DOHH2 (cell line): ENCODE data around the gene TIGAR.

Experiments used
- H3F3A ChIP-seq: fragments of 200-600 bp; sonication (generic), shearing (Covaris generic); 2 replicates; pipeline ENCODE4 v1.6.0; 2016; ENCODE audit warnings: antibody characterized with exemption, mild to moderate bottlenecking; ENCODE audit not compliant: control insufficient read depth, insufficient read depth
- H3K27ac ChIP-seq: fragments of 200-600 bp; sonication (generic); 2 replicates; pipeline ENCODE4 v1.5.1; 2014; ENCODE audit warnings: low read depth, mild to moderate bottlenecking, low read length, moderate library complexity
- H3K27me3 ChIP-seq: fragments of 200-600 bp; sonication (generic); 2 replicates; pipeline ENCODE4 v1.6.1; 2014; ENCODE audit warnings: mild to moderate bottlenecking, low read length, mixed read lengths; ENCODE audit not compliant: control insufficient read depth
- H3K36me3 ChIP-seq: fragments of 200-600 bp; sonication (generic); 2 replicates; pipeline ENCODE4 v1.6.1; 2014; ENCODE audit warnings: mild to moderate bottlenecking, low read length, moderate library complexity, mixed read lengths; ENCODE audit not compliant: control insufficient read depth
- H3K4me1 ChIP-seq: fragments of 200-600 bp; sonication (generic); 2 replicates; pipeline ENCODE4 v1.6.1; 2014; ENCODE audit warnings: mild to moderate bottlenecking, low read length, mixed read lengths; ENCODE audit not compliant: control insufficient read depth
- H3K4me2 ChIP-seq: fragments of 200-600 bp; sonication (generic); 2 replicates; pipeline ENCODE4 v1.6.0; 2014; ENCODE audit warnings: mild to moderate bottlenecking, low read length, moderate library complexity
- H3K4me3 ChIP-seq: fragments of 200-600 bp; sonication (generic); 2 replicates; pipeline ENCODE4 v1.5.1; 2014; ENCODE audit warnings: mild to moderate bottlenecking, low read length, mixed read lengths
- H3K79me2 ChIP-seq: fragments of 200-600 bp; sonication (generic); 2 replicates; pipeline ENCODE4 v1.6.1; 2014; ENCODE audit warnings: mild to moderate bottlenecking, low read length, mixed read lengths; ENCODE audit not compliant: control insufficient read depth
- H3K9me2 ChIP-seq: fragments of 200-600 bp; sonication (generic); replicated peaks from 2 replicates; pipeline ENCODE4 v1.6.1; 2014; ENCODE audit warnings: mild to moderate bottlenecking, low read length, mixed read lengths; ENCODE audit not compliant: control insufficient read depth
- H3K9me3 ChIP-seq: fragments of 200-600 bp; sonication (generic); 2 replicates; pipeline ENCODE4 v1.6.1; 2014; ENCODE audit warnings: antibody characterized with exemption, low read length, mixed read lengths; ENCODE audit not compliant: control insufficient read depth, insufficient read depth
- H4K20me1 ChIP-seq: fragments of 200-600 bp; sonication (generic); 2 replicates; pipeline ENCODE4 v1.6.0; 2014; ENCODE audit warnings: low read depth, mild to moderate bottlenecking, antibody characterized with exemption, low read length, moderate library complexity; ENCODE audit not compliant: control insufficient read depth, insufficient read depth
- EZH2phosphoT487 ChIP-seq: fragments of 200-600 bp; sonication (generic); IDR thresholded peaks from 2 replicates; pipeline ENCODE4 v1.6.1; 2017; ENCODE audit warnings: borderline replicate concordance, mild to moderate bottlenecking, antibody characterized with exemption, low read length, moderate library complexity, mixed read lengths
- TF ChIP-seq, protein P1 (sequence below): fragments of 200-600 bp; sonication (generic); IDR thresholded peaks from one replicate; pipeline ENCODE4 v1.5.1; 2014; ENCODE audit warnings: antibody characterized with exemption, mild to moderate bottlenecking, low read depth, low read length; ENCODE audit not compliant: poor library complexity, severe bottlenecking

The TIGAR gene

DNA sequence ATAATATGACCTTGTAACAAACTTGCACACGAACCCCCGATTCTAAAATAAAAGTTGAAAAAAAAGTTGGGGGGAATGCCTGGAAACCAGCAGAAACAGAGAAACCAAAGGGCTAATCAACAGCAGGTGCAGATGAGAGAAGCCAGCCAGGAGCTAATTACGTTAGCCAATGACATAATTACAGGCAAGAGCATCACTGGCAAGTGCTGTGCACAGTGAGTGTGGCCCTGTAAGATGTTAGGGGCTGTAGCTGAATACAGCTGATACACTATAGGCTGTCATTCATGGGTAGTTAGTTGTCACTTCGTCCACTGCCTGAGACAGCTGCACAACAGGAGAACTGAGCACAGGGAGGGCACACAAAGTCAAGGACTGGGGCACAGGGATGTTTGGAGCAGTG, 65.8 kb downstream of the TIGAR start:
- Histone ChIP-seq H3K36me3 (no peaks in the 10 kb centered on the region), H3K9me3 (no peaks in the 10 kb centered on the region), H3K27ac (no peak overlapping the region), H3K79me2 (no peaks in the 10 kb centered on the region), H3K4me1 (no peaks in the 10 kb centered on the region), H4K20me1 (no peaks in the 10 kb centered on the region), H3F3A (no peaks in the 10 kb centered on the region), H3K9me2 (no peaks in the 10 kb centered on the region), H3K4me3 (no peak overlapping the region), H3K4me2 (no peak overlapping the region), H3K27me3 (peaks cover 8% of the 10 kb centered on the region; the same call in 1 of the 2 replicates)
- TF ChIP-seq, protein P1, sequence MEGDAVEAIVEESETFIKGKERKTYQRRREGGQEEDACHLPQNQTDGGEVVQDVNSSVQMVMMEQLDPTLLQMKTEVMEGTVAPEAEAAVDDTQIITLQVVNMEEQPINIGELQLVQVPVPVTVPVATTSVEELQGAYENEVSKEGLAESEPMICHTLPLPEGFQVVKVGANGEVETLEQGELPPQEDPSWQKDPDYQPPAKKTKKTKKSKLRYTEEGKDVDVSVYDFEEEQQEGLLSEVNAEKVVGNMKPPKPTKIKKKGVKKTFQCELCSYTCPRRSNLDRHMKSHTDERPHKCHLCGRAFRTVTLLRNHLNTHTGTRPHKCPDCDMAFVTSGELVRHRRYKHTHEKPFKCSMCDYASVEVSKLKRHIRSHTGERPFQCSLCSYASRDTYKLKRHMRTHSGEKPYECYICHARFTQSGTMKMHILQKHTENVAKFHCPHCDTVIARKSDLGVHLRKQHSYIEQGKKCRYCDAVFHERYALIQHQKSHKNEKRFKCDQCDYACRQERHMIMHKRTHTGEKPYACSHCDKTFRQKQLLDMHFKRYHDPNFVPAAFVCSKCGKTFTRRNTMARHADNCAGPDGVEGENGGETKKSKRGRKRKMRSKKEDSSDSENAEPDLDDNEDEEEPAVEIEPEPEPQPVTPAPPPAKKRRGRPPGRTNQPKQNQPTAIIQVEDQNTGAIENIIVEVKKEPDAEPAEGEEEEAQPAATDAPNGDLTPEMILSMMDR, result no peak
- no peak for TF ChIP-seq EZH2phosphoT487

GRCh38 chr12:4387607-4388006, 66.6 kb downstream of the TIGAR start:
- TF ChIP-seq EZH2phosphoT487, result no peak
- TF ChIP-seq, protein P1, result no peak

DNA sequence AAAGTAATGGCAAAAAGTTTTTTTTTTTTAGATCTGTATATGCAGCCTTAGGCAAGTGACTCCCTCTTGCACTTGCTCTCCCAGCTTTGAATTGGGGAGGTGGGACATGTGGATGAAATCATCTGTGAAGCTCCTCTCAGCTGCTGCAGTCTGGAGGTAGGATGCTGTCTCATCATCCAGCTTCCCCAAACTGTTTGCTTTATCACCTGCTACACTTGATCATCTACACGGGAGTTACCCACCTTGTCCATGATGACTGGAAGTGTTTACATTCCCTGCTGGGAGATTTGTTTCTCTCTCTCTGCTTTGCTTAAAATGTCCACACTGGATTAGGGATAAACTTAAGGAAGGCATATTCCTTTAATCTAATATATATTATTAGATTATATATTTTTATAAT, 67.0 kb downstream of the TIGAR start:
- H3K27ac ChIP-seq, result no peak overlapping the region
- no peaks in the 10 kb centered on the region for H4K20me1 ChIP-seq
- no peaks in the 10 kb centered on the region for H3K4me1 ChIP-seq
- no peaks in the 10 kb centered on the region for H3K9me2 ChIP-seq
- H3K9me3 ChIP-seq, result no peaks in the 10 kb centered on the region
- H3K4me2 ChIP-seq, result no peak overlapping the region
- peaks cover 9% of the 10 kb centered on the region; the same call in 1 of the 2 replicates for H3K27me3 ChIP-seq
- no peaks in the 10 kb centered on the region for H3F3A ChIP-seq
- no peak overlapping the region for H3K4me3 ChIP-seq
- TF ChIP-seq EZH2phosphoT487, result no peak
- TF ChIP-seq, protein P1, result no peak
- no peaks in the 10 kb centered on the region for H3K36me3 ChIP-seq
- H3K79me2 ChIP-seq, result no peaks in the 10 kb centered on the region

More at GRCh38 chr12:4387607-4388006, 66.6 kb downstream of the TIGAR start:
- Histone ChIP-seq H4K20me1 (no peaks in the 10 kb centered on the region), H3K36me3 (no peaks in the 10 kb centered on the region), H3K4me1 (no peaks in the 10 kb centered on the region), H3K27ac (no peak overlapping the region), H3K9me2 (no peaks in the 10 kb centered on the region), H3F3A (no peaks in the 10 kb centered on the region), H3K9me3 (no peaks in the 10 kb centered on the region), H3K4me2 (no peak overlapping the region), H3K79me2 (no peaks in the 10 kb centered on the region), H3K4me3 (no peak overlapping the region), H3K27me3 (peaks cover 8% of the 10 kb centered on the region; the same call in 1 of the 2 replicates)

DNA sequence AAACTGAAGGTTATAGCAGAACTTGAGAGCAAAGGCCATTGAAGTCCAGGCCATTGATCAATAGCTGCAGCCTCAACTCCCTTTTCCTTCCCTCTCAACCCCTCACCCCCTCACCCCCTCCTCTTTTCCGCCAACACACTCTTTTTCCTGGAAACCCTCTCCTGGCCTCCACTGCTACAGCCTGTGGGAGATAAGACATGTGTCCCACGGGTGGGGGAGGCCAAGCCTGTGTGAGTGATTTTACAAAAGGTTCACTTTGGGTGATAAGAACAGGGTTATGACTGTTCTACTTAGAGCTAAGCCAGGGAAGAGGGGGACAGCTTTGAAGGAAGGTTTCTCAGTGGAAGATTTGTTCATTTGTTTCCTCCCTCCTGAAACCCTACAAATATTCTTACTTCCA, 67.6 kb downstream of the TIGAR start:
- Histone ChIP-seq H3K9me3 (no peaks in the 10 kb centered on the region), H3K9me2 (no peaks in the 10 kb centered on the region), H3F3A (no peaks in the 10 kb centered on the region), H4K20me1 (no peaks in the 10 kb centered on the region), H3K79me2 (no peaks in the 10 kb centered on the region), H3K36me3 (no peaks in the 10 kb centered on the region), H3K27me3 (peaks cover 7% of the 10 kb centered on the region; the same call in 1 of the 2 replicates), H3K4me2 (no peak overlapping the region), H3K4me3 (no peak overlapping the region), H3K27ac (no peak overlapping the region), H3K4me1 (no peaks in the 10 kb centered on the region)
- TF ChIP-seq EZH2phosphoT487, result no peak
